ENCODE results near the gene SCAMP2.
"Not testable (repeated sequence)": the region's sequence is repeated elsewhere in the genome, so short reads cannot be mapped to it uniquely, and the experiment has no call there.

- TF ChIP-seq YY1 (IDR thresholded peaks at IDR 0.05); CTCF (IDR thresholded peaks at IDR 0.05; ENCODE audit: low read depth, low read length, missing input control): not testable (repeated sequence)
Measured at GRCh38 chr15:74913799-74914198, 40.6 kb upstream of the SCAMP2 start.

Measured in liver (tissue), 2 donors.